GM19468 (cell line): ENCODE measurements around the gene JADE2.
"Not testable (repeated sequence)": the region's sequence is repeated elsewhere in the genome, so short reads cannot be mapped to it uniquely, and the experiment has no call there.

Experiments used
- ATAC-seq: cut with Tn5 transposase; IDR thresholded peaks from one replicate; pipeline ENCODE4 v1.9.1; 2021; ENCODE audit warnings: mild to moderate bottlenecking, moderate library complexity, moderate number of reproducible peaks; ENCODE audit not compliant: unreplicated experiment; ENCODE audit errors: extremely low read depth

JADE2 gene

GRCh38 chr5:134580001-134580460 lies 54.6 kb downstream of the JADE2 start:
- no peak for ATAC-seq

- no peak for ATAC-seq
Measured at GRCh38 chr5:134581241-134581981, 55.9 kb downstream of the JADE2 start.

- ATAC-seq = no peak
Measured at GRCh38 chr5:134582281-134582680, 56.8 kb downstream of the JADE2 start.

GRCh38 chr5:134582941-134583340 lies 57.5 kb downstream of the JADE2 start:
- no peak for ATAC-seq

GRCh38 chr5:134583766-134584165 lies 58.3 kb downstream of the JADE2 start:
- ATAC-seq = no peak

- ATAC-seq = no peak
Measured at GRCh38 chr5:134584662-134585061, 59.2 kb downstream of the JADE2 start.

- no peak for ATAC-seq
Measured at GRCh38 chr5:134585966-134586365, 60.5 kb downstream of the JADE2 start.

- ATAC-seq = peak; percentile 32
Measured at GRCh38 chr5:134586866-134587524, 61.5 kb downstream of the JADE2 start.

- ATAC-seq = no peak
Measured at GRCh38 chr5:134590992-134591659, 65.7 kb downstream of the JADE2 start.

- no peak for ATAC-seq
Measured at GRCh38 chr5:134592141-134592746, 66.8 kb downstream of the JADE2 start.

GRCh38 chr5:134594336-134594735 lies 68.9 kb downstream of the JADE2 start:
- ATAC-seq = no peak

GRCh38 chr5:134594797-134595457 lies 69.5 kb downstream of the JADE2 start:
- ATAC-seq = peak; percentile 54

- ATAC-seq = no peak
Measured at GRCh38 chr5:134595458-134595838, 70.0 kb downstream of the JADE2 start.

- ATAC-seq = not testable (repeated sequence)
Measured at GRCh38 chr5:134599820-134600219, 74.3 kb downstream of the JADE2 start.

GRCh38 chr5:134600600-134600999 lies 75.1 kb downstream of the JADE2 start:
- no peak for ATAC-seq

- ATAC-seq = no peak
Measured at GRCh38 chr5:134603059-134603458, 77.6 kb downstream of the JADE2 start.

- no peak for ATAC-seq
Measured at GRCh38 chr5:134604908-134605307, 79.4 kb downstream of the JADE2 start.

GRCh38 chr5:134606726-134607125 lies 81.3 kb downstream of the JADE2 start:
- no peak for ATAC-seq

- ATAC-seq = no peak
Measured at GRCh38 chr5:134608555-134608954, 83.1 kb downstream of the JADE2 start.

- ATAC-seq = no peak
Measured at GRCh38 chr5:134609232-134609851, 83.9 kb downstream of the JADE2 start.
